ENCODE results near the gene MAP4K3.

MAP4K3 gene

DNA sequence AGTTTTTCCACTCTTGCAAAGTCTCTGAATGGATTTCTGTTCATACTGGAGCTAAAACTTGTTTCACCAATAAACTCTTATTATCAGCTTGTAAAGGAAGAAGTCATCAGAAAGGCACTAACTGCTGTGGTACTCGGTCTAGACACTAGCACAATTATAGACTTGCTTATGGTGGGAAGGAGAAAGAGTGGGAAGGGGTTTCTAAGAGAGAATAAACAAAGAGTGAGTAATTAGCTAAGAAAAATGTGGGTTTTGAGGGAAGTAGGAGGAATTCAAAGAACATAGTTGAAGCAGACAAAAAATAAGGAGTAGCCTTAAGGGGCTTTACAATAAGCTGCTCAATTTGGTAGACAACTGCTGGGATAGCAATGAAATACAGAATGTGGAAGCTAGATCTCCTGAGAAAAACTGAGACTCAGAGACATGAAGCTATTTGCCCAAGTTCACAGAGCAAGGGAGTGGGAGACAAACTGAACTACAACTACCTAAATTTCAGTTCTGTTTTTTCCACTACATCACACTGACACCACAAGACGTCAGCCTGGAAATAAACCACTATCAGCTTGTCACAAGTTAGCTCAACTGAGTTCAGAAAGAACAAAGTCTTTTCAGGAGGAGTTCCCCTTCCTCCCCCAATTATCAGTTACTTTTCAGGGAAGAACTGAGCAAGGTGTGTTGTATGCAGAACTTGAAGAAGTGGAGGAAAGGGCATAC is 59.7 kb downstream of the MAP4K3 start:
- no peak for DNase-seq (ENCODE audit: low read depth)
- TF ChIP-seq, protein P1, sequence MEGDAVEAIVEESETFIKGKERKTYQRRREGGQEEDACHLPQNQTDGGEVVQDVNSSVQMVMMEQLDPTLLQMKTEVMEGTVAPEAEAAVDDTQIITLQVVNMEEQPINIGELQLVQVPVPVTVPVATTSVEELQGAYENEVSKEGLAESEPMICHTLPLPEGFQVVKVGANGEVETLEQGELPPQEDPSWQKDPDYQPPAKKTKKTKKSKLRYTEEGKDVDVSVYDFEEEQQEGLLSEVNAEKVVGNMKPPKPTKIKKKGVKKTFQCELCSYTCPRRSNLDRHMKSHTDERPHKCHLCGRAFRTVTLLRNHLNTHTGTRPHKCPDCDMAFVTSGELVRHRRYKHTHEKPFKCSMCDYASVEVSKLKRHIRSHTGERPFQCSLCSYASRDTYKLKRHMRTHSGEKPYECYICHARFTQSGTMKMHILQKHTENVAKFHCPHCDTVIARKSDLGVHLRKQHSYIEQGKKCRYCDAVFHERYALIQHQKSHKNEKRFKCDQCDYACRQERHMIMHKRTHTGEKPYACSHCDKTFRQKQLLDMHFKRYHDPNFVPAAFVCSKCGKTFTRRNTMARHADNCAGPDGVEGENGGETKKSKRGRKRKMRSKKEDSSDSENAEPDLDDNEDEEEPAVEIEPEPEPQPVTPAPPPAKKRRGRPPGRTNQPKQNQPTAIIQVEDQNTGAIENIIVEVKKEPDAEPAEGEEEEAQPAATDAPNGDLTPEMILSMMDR (IDR thresholded peaks at IDR 0.05; ENCODE audit: control insufficient read depth, extremely low read depth, insufficient read depth), result no peak
- H3K4me3 ChIP-seq (ENCODE audit: low read depth, low read length), result no peak overlapping the region

DNA sequence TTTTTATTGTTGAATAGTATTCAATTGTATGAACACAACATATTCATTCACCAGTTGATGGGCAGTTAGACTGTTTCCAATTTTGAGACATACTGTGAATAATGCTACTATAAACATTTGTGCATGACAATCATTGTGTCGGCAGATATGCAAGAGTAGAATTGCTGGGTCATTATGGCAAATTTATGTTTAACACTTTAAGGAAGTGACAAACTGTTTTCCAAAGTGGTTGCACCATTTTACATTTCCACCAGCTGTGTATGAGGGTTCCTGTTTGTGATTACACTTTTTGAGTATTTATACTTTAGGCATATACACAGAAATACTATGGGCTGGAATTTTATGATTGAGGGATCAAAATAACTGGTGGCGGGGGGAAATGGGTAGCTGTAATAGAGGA is 61.2 kb downstream of the MAP4K3 start:
- TF ChIP-seq, protein P1 (IDR thresholded peaks at IDR 0.05; ENCODE audit: control insufficient read depth, extremely low read depth, insufficient read depth), result no peak
- no peak for DNase-seq (ENCODE audit: low read depth)

DNA sequence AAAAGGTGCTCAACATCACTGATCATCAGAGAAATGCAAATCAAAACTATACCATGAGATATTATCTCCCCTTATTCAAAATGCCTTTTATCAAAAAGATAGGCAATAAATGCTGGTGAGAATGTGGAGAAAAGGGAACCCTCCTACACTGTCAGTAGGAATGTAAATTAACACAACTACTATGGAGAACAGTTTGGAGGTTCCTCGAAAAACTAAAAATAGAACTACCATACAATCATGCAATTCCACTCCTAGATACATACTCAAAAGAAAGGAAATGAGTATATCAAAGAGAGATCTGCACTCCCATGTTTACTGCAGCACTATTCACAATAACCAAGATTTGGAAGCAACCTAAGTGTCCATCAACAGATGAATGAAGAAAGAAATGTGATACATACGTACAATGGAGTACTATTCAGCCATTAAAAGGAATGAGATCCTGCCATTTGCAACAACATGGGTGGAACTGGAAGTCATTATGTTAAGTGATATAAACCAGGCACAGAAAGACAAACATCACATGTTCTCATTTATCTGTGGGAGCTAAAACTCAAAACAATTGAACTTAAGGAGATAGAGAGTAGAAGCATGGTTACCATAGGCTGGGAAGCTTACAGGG is 63.8 kb downstream of the MAP4K3 start:
- no peak for DNase-seq (ENCODE audit: low read depth)
- TF ChIP-seq, protein P1 (IDR thresholded peaks at IDR 0.05; ENCODE audit: control insufficient read depth, extremely low read depth, insufficient read depth), result no peak
- no peak overlapping the region for H3K4me3 ChIP-seq (ENCODE audit: low read depth, low read length)

More for the DNA sequence above, 61.2 kb downstream of the MAP4K3 start:
- no peak overlapping the region for H3K4me3 ChIP-seq (ENCODE audit: low read depth, low read length)

DNA sequence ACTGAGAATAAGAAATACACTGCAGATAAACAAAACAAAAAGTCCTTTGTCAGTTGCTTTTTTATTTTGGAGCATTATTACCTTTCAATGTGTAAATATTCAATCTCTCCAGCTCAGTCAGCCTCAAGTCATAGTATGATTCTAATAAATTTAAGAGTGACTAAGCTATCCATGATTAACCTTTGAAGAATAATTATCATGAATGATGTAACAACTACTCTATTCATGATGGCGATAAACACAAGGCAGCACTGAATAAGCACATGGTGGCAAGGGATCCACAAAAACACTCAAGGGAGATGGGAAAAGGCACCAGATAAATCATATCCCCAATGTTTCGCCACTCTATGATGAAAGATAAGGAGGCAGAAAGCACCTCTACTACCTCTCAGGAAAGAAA is 67.0 kb downstream of the MAP4K3 start:
- no peak overlapping the region for H3K4me3 ChIP-seq (ENCODE audit: low read depth, low read length)
- no peak for DNase-seq (ENCODE audit: low read depth)
- TF ChIP-seq, protein P1 (IDR thresholded peaks at IDR 0.05; ENCODE audit: control insufficient read depth, extremely low read depth, insufficient read depth), result no peak

DNA sequence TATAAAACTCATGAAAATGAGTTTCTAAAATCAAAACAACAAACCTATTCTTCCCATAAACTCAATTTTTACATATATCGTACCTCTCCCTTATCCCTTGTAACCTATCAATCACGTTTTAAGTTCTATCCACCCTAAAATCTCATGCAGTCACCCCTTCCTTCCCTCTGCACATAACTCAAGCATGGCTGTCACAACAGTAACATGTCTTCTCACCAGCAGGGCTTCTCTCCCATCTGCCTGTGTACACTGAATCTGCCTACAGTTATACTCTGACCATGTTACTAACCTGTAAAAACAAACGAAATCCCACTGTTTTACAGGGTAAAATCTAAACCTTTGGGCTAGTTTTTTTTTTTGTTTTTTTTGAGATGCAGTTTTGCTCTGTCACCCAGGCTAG is 68.2 kb downstream of the MAP4K3 start:
- no peak overlapping the region for H3K4me3 ChIP-seq (ENCODE audit: low read depth, low read length)
- no peak for DNase-seq (ENCODE audit: low read depth)
- TF ChIP-seq, protein P1 (IDR thresholded peaks at IDR 0.05; ENCODE audit: control insufficient read depth, extremely low read depth, insufficient read depth), result no peak

DNA sequence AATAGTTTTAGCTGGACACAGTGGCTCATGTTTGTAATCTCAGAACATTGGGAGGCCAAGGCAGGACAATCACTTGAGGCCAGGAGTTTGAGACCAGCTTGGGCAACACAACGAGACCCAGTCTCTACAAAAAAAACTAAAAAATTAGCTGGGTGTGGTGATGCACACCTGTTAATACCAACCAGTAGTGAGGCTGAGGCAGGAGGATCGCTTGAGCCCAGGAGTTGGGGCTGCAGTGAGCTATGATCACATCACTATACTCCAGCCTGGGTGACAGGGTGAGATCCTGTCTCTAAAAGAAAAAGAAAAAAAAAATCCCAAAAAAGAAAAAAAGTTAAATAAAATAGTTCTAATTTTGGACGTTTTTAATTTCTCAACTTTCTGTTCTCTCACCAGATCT is 68.7 kb downstream of the MAP4K3 start:
- TF ChIP-seq, protein P1 (IDR thresholded peaks at IDR 0.05; ENCODE audit: control insufficient read depth, extremely low read depth, insufficient read depth), result no peak
- no peak for DNase-seq (ENCODE audit: low read depth)
- no peak overlapping the region for H3K4me3 ChIP-seq (ENCODE audit: low read depth, low read length)

All from LNCaP clone FGC (cell line).